K562 (cell line): ENCODE measurements around the gene SLC28A1. TPM values are rescaled to one million over a fixed set of nuclear protein-coding genes. Genes with fewer than 3 reads are reported as not detected.

Experiments
- BRF1 ChIP-seq: IDR thresholded peaks from 3 replicates; pipeline ENCODE4 v1.6.1; 2011; ENCODE audit warnings: borderline replicate concordance, mild to moderate bottlenecking; ENCODE audit not compliant: insufficient read length; ENCODE audit errors: extremely low read depth
- DACH1 ChIP-seq: fragments of 450-650 bp; IDR thresholded peaks from 2 replicates; pipeline ENCODE4 v1.6.1; 2018; ENCODE audit not compliant: partially characterized antibody
- FOSL1 ChIP-seq: fragments of 200-800 bp; sonication (Bioruptor generic); conservative IDR thresholded peaks from 2 replicates; pipeline ENCODE4 v1.6.1; 2016; ENCODE audit warnings: missing genetic modification characterization, missing compliant biosample characterization
- NFE2 ChIP-seq: IDR thresholded peaks from 2 replicates; pipeline ENCODE4 v1.6.1; 2014; ENCODE audit warnings: antibody characterized with exemption, low read depth
- SAFB ChIP-seq: fragments of 200-400 bp; formaldehyde crosslinking; IDR thresholded peaks from 2 replicates; pipeline ENCODE4 v1.6.1; 2017; ENCODE audit warnings: low read depth, low read length, borderline replicate concordance
- ZNF3 ChIP-seq: fragments of 250-450 bp; sonication (Bioruptor Pico); IDR thresholded peaks from 2 replicates; pipeline ENCODE4 v1.5.0; 2021; ENCODE audit warnings: mild to moderate bottlenecking, moderate library complexity
- polyA plus RNA-seq, 8 experiments: library from polyadenylated mRNA; depleted of rRNA in 4 of 8; stranded (reverse) in 5 of 8; unstranded in 3 of 8; fragments of >200 nt; fragmentation: Nextera tagmentation in 2 of 8; fragmentation: Illumina TruSeq in 1 of 8; extraction: Ambion mirVana in 2 of 8; extraction: Trizol in 1 of 8; gene quantifications; 2 replicates each; pipeline versions ENCODE4 v1.2.1 to v1.2.3, GENCODE V29; 2011 to 2014; ENCODE audit warnings: inconsistent platforms in 1 of 8, missing spikeins in 1 of 8
- total RNA-seq, 7 experiments: library from RNA; depleted of rRNA in 6 of 7; stranded (reverse); fragments of >200 nt in 6 of 7; fragmentation: Illumina TruSeq in 2 of 7; extraction: Trizol in 2 of 7; gene quantifications; 2 replicates each; pipeline versions ENCODE4 v1.2.1 to v1.2.3, GENCODE V29; 2011 to 2021; ENCODE audit warnings: low replicate concordance in 1 of 7
- TF ChIP-seq, protein P1 (sequence below): fragments of 450-650 bp; IDR thresholded peaks from 2 replicates; pipeline ENCODE4 v1.6.1; 2016; ENCODE audit warnings: mild to moderate bottlenecking, moderate library complexity
- TF ChIP-seq, protein P2 (sequence below): fragments of 450-650 bp; IDR thresholded peaks from 2 replicates; pipeline ENCODE4 v1.6.1; 2017; ENCODE audit warnings: antibody characterized with exemption, mild to moderate bottlenecking
- TF ChIP-seq, protein P3 (sequence below), 2 experiments: fragments of 450-650 bp in 1 of 2; sonication (generic) in 1 of 2; formaldehyde crosslinking in 1 of 2; IDR thresholded peaks in 1 of 2; conservative IDR thresholded peaks in 1 of 2; 2 replicates each; pipeline versions ENCODE4 v1.6.1 to v1.8.1; 2016 to 2023; ENCODE audit warnings: mild to moderate bottlenecking in 2 of 2, moderate library complexity in 2 of 2, inconsistent platforms in 1 of 2, missing genetic modification reagents in 1 of 2

SLC28A1 gene
- total and polyA plus RNA-seq, 9 of the 15 experiments (the other 6 are each of a cell fraction or from before 2014, with no cell fraction given) = 0.04 TPM; not detected in 8

DNA sequence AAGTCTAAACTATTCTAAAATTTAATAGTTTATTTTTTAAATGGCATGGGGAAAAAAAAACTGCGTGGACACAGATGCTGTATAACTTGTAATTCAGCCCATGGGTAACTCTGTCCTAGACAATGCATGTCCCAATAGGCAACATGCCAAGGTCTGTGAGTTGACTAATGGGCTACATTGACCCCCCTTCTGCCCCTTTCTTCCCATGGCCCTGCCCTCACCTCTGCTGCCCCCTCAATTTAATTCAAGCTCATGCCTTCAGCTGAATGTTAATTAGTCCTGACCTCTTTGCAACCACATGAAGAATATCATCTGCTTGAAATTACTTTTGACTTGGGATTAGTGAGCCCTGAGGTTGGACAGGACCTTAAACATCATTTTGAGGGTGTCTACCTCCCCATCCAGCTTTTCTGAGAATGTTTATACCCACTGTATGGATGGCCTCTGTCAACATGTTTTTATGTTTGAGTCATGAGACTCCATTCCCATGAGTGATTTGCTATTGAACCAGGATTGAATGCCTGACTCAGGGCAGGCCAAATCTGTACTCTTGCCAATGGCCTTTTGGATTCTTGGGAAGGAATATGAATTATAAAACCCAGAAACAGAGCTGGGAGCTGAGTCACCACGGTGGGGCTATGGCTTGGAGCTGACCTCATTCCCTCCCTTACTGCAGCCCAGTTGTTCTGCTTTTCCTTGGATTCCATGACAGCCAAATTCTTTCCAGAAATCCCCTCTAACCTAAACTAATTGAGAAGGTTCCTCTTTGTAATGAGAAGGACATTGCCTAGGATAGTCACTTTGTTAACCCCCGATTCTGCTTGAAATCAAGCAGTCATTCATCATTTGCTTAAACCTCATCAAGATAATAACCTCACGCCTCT lies 63.7 kb downstream of the SLC28A1 start (continued):
- TF ChIP-seq, protein P1, sequence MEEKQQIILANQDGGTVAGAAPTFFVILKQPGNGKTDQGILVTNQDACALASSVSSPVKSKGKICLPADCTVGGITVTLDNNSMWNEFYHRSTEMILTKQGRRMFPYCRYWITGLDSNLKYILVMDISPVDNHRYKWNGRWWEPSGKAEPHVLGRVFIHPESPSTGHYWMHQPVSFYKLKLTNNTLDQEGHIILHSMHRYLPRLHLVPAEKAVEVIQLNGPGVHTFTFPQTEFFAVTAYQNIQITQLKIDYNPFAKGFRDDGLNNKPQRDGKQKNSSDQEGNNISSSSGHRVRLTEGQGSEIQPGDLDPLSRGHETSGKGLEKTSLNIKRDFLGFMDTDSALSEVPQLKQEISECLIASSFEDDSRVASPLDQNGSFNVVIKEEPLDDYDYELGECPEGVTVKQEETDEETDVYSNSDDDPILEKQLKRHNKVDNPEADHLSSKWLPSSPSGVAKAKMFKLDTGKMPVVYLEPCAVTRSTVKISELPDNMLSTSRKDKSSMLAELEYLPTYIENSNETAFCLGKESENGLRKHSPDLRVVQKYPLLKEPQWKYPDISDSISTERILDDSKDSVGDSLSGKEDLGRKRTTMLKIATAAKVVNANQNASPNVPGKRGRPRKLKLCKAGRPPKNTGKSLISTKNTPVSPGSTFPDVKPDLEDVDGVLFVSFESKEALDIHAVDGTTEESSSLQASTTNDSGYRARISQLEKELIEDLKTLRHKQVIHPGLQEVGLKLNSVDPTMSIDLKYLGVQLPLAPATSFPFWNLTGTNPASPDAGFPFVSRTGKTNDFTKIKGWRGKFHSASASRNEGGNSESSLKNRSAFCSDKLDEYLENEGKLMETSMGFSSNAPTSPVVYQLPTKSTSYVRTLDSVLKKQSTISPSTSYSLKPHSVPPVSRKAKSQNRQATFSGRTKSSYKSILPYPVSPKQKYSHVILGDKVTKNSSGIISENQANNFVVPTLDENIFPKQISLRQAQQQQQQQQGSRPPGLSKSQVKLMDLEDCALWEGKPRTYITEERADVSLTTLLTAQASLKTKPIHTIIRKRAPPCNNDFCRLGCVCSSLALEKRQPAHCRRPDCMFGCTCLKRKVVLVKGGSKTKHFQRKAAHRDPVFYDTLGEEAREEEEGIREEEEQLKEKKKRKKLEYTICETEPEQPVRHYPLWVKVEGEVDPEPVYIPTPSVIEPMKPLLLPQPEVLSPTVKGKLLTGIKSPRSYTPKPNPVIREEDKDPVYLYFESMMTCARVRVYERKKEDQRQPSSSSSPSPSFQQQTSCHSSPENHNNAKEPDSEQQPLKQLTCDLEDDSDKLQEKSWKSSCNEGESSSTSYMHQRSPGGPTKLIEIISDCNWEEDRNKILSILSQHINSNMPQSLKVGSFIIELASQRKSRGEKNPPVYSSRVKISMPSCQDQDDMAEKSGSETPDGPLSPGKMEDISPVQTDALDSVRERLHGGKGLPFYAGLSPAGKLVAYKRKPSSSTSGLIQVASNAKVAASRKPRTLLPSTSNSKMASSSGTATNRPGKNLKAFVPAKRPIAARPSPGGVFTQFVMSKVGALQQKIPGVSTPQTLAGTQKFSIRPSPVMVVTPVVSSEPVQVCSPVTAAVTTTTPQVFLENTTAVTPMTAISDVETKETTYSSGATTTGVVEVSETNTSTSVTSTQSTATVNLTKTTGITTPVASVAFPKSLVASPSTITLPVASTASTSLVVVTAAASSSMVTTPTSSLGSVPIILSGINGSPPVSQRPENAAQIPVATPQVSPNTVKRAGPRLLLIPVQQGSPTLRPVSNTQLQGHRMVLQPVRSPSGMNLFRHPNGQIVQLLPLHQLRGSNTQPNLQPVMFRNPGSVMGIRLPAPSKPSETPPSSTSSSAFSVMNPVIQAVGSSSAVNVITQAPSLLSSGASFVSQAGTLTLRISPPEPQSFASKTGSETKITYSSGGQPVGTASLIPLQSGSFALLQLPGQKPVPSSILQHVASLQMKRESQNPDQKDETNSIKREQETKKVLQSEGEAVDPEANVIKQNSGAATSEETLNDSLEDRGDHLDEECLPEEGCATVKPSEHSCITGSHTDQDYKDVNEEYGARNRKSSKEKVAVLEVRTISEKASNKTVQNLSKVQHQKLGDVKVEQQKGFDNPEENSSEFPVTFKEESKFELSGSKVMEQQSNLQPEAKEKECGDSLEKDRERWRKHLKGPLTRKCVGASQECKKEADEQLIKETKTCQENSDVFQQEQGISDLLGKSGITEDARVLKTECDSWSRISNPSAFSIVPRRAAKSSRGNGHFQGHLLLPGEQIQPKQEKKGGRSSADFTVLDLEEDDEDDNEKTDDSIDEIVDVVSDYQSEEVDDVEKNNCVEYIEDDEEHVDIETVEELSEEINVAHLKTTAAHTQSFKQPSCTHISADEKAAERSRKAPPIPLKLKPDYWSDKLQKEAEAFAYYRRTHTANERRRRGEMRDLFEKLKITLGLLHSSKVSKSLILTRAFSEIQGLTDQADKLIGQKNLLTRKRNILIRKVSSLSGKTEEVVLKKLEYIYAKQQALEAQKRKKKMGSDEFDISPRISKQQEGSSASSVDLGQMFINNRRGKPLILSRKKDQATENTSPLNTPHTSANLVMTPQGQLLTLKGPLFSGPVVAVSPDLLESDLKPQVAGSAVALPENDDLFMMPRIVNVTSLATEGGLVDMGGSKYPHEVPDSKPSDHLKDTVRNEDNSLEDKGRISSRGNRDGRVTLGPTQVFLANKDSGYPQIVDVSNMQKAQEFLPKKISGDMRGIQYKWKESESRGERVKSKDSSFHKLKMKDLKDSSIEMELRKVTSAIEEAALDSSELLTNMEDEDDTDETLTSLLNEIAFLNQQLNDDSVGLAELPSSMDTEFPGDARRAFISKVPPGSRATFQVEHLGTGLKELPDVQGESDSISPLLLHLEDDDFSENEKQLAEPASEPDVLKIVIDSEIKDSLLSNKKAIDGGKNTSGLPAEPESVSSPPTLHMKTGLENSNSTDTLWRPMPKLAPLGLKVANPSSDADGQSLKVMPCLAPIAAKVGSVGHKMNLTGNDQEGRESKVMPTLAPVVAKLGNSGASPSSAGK = no peak
- TF ChIP-seq ZNF3 (CRISPR knock-in tag) (no peak), NFE2 (peak; percentile 70), BRF1 (no peak), DACH1 (no peak), FOSL1 (tag) (peak; percentile 74), SAFB (no peak)
- TF ChIP-seq, protein P2, sequence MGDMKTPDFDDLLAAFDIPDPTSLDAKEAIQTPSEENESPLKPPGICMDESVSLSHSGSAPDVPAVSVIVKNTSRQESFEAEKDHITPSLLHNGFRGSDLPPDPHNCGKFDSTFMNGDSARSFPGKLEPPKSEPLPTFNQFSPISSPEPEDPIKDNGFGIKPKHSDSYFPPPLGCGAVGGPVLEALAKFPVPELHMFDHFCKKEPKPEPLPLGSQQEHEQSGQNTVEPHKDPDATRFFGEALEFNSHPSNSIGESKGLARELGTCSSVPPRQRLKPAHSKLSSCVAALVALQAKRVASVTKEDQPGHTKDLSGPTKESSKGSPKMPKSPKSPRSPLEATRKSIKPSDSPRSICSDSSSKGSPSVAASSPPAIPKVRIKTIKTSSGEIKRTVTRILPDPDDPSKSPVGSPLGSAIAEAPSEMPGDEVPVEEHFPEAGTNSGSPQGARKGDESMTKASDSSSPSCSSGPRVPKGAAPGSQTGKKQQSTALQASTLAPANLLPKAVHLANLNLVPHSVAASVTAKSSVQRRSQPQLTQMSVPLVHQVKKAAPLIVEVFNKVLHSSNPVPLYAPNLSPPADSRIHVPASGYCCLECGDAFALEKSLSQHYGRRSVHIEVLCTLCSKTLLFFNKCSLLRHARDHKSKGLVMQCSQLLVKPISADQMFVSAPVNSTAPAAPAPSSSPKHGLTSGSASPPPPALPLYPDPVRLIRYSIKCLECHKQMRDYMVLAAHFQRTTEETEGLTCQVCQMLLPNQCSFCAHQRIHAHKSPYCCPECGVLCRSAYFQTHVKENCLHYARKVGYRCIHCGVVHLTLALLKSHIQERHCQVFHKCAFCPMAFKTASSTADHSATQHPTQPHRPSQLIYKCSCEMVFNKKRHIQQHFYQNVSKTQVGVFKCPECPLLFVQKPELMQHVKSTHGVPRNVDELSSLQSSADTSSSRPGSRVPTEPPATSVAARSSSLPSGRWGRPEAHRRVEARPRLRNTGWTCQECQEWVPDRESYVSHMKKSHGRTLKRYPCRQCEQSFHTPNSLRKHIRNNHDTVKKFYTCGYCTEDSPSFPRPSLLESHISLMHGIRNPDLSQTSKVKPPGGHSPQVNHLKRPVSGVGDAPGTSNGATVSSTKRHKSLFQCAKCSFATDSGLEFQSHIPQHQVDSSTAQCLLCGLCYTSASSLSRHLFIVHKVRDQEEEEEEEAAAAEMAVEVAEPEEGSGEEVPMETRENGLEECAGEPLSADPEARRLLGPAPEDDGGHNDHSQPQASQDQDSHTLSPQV = 0 out of 2 replicates have a peak, but pooled peaks have one; percentile 28
- TF ChIP-seq, protein P3, sequence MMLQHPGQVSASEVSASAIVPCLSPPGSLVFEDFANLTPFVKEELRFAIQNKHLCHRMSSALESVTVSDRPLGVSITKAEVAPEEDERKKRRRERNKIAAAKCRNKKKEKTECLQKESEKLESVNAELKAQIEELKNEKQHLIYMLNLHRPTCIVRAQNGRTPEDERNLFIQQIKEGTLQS (IDR thresholded peaks at IDR 0.05) = peak; percentile 87
- TF ChIP-seq, protein P3 (CRISPR knock-in tag; conservative IDR thresholded peaks at IDR 0.05) = no peak
